Stimulated activated CD4-positive, alpha-beta T cell treated with anti-CD3 and anti-CD28 coated beads, Interleukin-4, amount 100 ng/mL, for 4 hours (primary cell): ENCODE results near the gene MEGF6.

ENCODE experiments used
- DNase-seq, 2 experiments: peaks; one replicate each; pipeline ENCODE4 v3.0.0-alpha.2; 2020

Gene MEGF6

DNA sequence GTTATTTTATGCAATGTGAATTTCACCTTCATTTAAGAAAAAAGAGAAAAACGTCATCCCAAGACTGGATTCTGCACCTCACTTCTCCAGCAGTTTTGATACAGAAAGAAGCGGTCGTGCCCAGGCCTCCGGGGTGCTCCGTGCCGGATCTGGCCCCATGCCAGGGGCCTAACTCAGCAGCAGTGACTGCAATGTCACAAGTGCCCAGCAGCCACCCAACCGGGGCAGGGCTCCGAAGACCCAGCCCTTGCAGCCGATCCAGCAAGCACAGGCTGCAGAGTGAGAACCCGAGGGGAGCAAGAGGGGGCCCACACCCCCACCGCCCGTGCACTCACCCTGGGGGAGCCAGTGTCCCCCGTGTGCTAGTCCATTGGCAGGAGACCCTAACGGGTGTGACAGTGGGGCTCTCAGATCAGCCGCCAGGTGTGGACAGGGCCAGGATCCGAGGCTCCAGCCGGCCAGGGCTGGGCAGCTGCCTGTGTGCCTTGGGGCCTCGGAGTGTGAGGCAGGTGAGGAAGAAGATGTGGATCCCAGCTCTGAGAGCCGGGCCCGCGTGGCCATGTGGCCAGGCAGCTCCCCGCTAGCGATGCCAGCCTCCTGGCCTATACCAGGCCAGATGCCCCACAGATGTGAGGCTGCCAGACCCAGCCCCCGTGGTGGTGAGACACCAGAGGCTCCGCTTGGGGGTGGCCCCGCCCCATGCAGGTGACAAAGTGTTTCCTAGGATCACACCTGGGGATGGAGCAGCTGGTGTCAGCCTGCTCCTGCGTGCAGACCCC lies 60.6 kb downstream of the MEGF6 start:
- DNase-seq = no peak

DNA sequence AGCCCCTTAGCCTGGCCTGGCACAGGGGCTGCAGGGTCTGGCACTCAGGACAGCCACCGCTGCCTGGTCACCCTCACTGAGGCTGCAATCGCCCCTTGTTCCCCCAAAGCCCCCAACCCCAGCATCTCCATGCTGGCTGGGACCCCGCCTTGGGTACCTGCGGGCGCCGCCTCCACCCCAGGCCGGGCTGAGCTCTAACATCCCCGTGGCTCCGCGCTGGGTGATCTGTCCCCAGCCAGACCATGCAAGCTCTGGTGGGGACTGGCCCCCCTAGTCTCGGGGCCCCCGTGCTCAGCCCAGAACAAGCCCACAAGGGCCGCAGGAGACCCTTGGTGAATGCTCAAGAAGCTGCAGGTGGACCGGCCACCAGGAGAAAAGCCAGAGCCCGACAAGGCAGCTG lies 62.4 kb downstream of the MEGF6 start:
- DNase-seq = no peak

DNA sequence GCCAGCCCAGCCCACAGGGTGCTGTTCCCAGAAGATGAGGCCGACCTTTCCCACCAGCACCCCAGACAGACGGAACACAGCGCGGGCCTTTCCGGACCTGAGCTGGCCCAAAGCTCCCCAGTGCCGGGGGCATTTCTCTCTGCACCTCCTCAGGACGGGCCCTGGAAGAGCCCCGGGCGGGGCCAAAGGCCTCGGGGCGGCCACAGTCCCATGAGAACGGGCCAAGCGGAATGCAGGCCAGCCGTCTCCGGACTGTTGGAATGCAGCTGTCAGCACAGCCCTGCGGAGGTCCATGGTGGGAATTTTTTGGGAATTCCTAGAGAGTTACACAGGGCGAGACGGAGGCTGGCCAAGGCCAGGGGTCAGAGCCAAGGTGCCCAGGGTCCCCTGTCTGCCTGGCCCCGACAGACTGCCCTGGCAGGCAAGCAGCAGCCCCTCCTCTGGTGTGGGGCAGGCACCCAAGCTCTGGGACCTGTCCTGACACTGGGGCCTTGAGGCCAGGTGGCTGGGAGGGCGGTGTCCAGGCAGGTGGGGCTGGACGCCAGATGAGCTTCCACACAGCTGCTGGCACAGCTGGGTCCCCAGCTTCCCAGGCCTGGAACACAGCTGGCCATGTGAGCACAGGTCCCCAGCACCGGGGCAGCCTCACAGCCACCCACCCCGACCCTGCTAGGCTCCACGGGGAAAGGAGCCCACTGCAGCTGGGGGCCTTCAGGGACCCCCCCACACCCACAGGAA lies 63.0 kb downstream of the MEGF6 start:
- DNase-seq = no peak

DNA sequence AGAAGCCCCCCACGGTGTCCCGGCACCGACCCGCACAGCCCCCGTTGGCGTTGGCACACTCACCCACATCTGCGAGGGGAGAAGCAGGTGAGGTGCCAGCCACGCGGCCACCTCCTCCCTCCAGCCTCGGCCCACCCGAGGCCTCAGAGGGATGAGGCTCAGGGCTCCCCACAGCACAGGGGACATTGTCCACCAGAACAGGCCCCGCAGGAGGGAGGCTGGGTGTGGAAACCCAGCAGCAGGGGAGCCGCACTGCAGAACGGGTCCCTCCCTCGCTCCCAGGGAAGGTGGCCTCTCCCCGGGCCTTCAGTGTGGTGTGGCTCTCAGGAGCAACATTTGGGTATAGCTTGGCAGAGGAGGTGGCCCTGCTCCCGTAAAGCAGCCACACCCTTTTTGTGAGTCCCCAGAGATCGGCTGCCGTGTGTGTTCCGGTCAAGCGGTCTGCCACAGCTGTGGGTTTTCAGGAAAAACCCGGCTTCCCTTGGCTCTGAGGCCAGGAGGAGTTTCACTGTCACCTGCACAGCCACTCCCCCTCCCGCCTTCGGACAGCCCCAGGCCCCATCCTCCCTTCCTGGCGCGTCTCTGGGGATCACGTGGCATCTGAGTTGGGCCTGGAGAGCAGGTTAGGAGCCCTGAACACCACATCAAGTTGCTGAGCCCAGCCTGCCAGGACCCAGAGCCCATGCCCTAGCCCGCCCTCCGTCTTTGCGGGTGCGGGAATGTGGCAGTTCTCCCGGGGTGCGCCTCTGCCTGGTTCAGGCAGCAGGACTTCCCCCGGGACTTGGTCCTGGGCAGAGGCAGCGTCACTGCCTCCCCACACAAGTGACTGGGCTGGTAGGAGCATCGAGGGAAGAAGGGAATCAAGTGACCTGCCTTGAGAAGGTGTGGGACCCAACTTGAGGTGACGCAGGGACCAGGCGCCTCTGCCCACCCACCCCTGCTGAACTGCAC lies 64.0 kb downstream of the MEGF6 start:
- DNase-seq = no peak

DNA sequence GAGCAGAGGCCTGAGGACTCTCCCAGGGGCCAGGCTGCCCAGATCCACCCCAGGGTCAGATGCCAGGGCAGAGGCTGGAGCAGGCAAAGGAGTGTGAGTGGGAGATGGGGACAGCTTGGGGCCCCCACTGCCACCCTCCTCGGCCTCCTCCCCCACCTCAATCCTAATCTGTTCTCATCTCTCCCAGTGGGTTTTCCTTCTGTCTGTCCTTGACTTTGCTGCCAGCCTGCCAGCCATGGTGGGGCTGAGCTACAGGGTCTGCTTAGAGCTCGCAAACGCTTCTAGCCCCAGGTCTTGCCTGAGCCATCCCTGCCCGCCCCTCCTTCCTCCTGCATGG lies 65.3 kb downstream of the MEGF6 start:
- DNase-seq = no peak

DNA sequence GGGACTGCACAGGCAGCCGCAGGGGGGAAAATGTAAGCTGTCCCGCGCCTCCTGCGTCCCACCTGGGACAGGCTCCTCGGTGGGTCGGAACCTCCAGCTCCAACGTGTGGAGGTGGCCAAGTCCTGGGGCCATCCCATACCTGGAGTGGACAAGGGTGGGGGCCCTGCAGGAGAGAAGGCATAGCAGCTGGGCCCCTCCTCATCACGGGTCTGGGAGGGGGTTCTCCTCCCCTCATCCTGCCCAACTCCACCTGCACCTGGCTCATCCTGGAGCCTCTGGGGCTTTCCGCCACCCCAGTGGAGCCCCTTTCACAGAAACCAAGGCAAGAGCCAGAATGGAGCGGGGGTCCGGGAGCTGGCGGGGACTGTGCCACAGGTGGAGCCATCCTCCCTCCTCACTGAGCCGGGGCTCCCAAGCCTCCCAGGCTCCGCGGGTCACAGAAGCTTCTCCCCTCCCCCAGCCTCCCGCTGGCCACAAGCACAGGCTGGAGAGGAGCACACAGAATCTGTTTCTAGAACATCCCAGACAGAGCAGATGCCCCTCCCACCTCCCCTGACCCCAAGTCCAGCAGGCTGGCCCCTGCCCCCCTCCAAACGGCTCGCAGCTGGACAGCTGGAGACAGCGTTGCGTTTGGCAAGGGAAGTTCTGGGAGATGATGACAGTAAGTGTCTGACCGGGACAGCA lies 65.8 kb downstream of the MEGF6 start:
- DNase-seq = no peak

DNA sequence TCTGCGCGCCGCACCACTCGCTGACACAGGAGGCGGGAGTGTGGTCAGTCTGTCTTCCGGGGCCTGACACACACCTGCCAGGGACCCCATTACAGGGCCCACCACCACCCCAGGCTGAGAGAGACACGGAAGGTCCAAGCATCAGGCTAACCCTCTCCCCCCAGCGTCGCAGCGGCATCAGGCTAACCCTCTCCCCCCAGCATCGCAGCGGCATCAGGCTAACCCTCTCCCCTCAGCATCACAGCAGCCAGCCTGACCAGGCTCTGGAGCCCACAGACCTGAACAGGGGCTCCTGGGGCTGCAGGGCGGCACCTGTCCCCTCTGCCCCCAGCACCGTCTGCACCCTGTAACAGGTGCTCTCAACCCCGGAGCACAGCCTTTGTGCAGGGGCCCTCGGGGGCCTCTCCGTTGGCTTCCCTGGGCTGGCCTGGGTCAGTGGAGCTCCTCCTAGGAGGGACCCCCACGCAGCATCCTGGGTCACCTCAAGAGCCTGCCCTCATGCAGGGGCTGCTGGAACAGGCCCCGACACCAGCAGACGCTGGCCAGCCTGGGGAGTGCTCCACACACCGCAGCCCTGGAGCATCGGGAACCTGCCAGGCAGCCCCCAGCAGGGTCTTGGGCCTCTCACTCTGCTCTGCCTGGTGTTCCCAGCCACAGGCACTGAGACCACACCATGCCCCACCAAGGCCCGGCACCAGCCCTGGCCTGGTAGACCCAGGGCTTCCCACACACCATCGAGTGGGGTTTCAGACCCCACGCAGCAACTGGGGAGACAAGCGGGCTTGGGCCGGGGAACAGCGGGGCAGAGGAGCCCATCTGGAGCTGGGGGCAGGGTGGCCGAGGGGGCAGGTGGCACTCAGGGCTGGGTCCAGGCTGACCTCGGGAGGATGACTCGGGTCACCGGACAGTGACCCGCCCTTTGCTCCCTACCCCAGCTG lies 67.0 kb downstream of the MEGF6 start:
- DNase-seq = no peak

DNA sequence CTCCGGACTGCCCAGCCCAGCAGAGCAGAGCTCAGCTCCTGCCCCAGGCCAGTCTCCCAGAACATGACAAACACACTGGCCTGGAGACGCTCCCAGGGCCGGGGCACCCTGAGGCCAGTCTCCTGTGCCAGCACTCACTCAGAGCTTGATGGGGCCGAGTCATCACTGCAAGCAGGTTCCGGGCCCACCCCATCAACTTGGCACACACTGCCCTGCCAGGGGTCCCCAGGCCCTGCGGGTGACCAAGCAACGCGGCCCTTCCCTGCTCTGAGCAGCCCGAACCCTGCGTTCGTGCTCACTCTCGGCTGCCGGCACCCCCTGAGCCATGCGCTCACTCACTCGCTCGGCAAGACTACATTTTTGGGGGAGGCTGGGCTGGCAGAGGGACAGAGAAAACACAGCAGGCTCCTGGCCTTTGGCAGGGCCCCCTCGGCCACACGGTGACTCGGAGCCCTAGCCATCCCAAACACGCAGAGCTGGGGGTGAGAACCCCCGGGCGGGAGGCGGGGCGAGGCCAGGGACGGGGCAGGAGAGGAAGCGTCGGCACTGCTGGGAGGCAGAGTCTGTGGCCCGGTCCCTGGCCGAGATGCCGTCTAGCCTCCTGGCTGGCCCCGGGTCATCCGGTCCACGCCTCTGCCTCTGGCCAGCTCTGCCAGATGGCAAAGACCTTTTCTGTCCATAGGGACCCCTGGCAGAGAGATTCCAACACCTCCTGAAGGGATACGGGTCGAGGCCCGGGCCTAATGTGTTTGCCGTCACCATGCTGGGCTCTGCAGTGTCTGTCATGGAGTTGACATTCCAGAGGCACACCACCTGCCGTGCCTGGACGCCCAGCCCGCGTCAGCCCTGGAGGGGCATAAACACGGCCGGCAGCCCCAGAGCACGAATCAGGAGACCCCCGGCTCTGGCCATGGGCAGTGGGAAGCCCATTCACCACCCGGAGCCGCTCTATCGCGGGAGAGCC lies 68.0 kb downstream of the MEGF6 start:
- DNase-seq = no peak

DNA sequence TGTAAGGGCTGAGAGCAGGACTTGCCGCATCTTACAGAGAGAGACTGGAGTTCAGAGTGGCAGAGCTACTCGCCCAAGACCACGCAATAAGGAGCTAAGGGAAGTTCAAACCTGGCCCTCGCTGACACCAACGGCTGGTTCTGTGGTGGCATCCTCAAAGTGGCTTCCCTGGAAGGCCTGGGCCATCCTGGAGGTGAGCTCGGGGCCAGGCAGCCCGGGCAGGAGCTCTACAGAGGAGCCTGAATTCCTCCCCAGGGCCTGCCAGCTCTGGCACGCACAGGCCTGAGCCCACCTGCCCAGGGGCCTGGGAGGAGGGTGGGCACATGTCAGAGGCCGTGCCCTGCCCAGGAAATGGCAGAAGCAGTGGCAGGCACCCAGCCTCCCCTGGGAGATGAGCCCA lies 68.6 kb downstream of the MEGF6 start:
- DNase-seq = no peak

DNA sequence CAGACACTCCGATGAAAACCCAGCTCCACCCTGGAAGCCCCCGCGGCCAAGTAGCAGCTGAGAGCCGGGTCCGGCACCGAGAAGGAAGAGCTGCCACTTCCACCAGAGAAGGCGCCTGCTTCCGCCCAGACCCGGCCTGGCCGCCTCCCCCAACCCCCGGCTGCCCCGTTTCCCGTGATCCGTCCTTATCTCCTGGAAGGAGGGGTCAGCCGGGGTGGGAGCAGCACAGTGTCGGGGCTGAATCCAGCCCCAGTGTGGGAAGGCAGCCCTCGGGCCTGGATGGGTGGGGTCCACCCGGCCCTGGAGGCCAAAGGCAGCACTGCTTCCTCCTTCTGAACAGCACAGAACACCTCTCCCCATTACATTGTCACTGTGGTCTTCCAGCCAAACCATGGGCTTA lies 69.4 kb downstream of the MEGF6 start:
- DNase-seq = no peak

DNA sequence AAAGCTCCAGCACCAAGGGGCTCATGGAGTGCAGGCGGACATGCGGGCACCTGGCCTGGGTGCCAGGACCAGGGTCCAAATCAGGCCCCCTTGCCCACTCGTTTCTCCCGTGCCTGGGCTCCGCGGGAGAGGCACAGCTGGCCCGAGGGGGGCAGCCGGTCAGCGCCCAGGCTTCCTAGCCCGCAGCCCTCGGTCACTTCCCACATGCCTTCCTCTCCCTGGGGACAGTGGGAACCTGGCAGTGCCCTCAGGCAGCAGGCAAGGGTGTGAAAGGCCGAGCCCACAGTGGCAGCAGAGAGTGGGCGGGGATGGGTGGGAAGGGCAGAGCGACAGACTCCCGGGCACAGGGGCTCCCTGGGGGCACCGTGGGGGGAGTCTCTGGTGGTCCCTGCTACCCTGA lies 69.8 kb downstream of the MEGF6 start:
- no peak for DNase-seq

DNA sequence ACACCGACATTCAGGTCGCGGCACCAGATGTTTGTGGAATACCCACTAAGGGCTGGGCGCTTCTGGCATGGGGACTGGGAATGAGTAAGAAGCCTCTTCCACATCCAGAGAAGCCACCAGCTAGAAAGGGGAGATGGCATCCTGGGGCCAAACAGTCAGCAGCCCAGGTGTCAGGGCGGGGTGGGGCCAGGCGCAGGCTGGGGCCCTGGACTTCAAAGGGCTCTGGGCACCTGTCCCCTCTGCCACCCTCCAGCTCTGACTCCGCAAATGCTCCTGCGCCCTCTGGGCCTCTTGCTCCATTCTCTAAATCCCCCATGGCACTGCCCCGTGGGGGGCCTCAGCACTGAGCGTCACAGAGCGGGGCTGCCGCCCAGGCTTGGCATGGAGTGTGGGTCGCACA lies 70.4 kb downstream of the MEGF6 start:
- no peak for DNase-seq

DNA sequence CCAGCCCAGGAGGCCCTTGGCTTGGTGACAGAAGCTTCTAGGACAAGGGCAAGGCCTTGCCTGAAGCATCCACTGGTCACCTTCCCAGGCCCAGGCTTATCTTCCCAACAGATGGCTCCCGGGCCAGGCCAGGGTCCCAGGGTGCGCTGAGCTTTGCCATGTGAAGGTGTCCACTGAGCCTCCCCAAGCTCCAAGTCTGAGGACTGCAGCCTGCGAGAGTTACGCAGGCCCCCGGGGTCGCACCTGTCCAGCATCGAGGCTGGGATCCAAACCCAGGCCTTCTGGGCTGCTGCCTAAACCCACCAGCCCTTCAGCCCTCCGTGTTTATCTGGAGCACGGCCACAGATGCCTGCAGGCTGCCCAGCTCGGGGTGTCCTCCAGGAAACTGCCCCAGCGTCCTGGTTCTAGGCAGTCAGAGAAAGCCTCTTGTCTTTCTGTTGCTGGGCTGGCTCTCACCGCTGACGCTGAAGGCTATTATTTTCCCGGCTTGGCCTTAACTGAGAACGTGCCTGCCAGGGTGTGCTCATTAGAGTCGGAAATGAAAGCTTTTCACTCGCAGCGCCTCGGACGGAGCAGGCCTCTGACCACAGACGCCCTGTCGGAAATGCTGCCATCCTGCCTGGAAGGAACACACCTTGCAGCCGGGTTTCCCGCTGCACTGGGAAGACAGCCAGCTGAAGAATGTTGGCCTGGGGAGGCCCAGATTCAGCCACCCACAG lies 71.4 kb downstream of the MEGF6 start:
- DNase-seq = no peak

DNA sequence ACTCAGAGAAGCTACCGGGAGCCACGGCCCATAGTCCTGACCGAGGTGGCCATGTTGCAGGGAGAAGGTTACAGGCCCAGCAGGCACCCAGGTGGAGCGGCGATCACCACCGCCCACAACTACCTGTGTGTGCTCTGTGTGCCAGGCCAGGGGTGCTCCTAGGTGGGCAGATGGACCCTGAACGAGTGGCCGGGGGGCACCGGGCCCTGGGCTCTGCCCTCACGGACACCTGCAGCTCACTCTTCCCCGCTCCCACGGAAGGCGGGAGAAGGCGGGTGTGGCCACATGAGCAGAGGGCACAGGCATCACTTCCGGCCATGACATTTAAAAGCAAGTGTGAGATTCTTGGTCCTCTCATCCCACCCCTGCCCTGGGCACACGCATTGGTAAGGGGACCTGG lies 73.9 kb downstream of the MEGF6 start:
- DNase-seq = no peak

DNA sequence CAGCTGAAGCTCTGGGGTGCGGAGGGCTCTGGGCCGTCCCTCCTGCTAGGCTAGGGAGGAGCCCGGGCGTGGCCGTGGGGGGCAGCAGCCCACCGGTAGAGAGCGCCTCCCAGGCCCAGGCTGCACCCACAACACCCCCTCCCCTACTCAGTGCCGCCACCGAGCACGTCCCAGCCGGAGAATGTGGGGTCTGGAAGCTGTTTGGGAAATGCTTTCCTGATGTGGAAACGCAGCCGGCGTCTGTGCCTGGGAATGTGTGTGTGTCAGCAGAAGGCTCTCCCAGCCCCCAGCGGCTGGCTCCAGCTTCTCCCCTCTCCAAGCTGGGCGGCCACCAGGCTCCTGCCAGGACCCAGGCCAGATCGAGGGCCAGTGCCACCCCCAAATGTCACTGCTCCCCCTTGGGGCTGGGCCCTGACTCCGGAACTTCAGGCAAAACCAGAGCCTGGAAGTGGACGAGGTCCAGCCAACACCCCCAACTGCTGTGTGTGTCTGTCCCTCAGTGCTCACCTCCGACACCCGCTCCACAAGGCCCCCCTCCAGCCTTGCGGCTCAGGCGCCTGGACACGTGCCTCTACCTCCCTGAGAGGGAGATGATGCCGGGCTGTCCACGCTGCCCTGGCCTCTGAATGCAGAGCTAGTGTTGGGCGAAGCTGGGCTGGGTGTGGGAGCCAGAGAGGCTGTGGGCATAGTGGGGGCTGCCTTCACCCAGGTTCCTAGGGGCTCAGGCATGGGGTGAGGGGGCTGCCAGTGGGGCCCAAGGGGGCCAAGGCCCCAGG lies 74.7 kb downstream of the MEGF6 start:
- DNase-seq = no peak

DNA sequence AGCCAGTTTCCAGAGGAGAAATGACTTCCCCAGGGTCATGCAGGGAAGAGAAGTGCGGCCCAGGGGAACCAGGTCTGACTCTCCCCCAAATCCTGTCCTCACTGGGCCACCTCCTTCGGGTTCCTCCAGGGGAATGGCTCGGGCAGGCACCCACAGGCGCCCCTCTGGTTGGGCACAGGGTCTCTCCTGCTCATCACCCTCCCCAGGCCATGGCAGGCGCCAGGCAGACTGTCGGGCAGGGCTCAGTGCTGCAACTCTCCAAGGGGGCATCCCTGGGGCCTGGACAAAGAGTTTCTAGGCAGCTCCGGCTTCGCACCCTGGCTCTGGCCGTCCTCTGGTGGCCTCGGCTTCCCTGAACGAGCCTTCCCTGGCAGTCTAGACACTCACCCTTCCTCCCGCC lies 75.6 kb downstream of the MEGF6 start:
- DNase-seq = no peak

DNA sequence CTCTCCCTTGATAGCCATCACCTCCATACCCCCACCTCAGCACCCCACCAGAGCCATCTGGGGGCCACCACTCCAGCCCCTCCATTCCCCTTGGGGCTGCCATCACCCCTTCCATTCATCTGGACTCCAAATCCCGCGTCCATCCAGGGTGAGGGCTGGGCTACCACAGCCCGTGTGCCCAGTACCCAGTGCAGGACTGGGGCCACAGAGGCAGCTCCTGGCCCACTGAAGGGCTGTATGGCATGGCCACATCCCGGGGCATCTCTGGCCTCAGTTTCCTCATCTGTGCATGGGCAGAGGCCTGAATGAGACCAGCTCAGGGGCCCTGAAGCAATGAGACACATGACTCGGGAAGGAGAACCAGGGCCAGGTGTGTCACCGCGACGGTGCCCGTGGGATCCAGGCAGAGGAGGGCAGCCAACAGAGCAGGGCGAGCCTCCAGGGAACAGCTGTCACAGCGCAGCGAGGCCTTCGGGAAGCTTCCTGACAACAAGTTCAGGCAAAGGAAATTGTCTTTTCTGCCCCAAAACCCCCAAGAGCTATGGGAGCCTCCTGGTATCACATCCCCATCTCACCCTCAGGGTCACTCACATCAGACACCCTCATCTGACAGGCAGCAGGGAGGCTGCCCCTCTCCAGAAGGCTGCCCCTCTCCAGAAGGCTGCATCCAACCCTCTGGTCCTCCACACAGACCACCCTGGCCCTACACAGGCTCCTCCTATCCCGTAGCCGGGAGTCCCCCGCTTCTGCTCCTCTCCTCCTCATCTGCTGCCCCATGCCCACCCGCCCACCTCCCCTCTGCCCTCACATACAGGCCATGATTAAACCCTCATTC lies 76.3 kb downstream of the MEGF6 start:
- no peak for DNase-seq
